Lower lobe of right lung (tissue), 2 donors: ENCODE results near the gene CDH23. TPM values are rescaled to one million over a fixed set of nuclear protein-coding genes. Genes with fewer than 3 reads are reported as not detected.

Source experiments
- ATAC-seq, 2 donors: fragments of 200-7000 bp; cut with Tn5 transposase; one replicate each; pipeline ENCODE4 v1.9.1; 2020 to 2022; ENCODE audit warnings: mild to moderate bottlenecking in 2 of 2, moderate library complexity in 2 of 2
- DNase-seq: peaks from one replicate; pipeline ENCODE4 v3.0.0-alpha.2; 2020
- H3K27ac ChIP-seq: fragments of 200-600 bp; one replicate; pipeline ENCODE4 v1.8.0; 2022
- H3K27me3 ChIP-seq: fragments of 200-600 bp; one replicate; pipeline ENCODE4 v1.8.0; 2022; ENCODE audit warnings: low read depth
- H3K36me3 ChIP-seq: fragments of 200-600 bp; one replicate; pipeline ENCODE4 v1.8.0; 2022; ENCODE audit warnings: mild to moderate bottlenecking
- H3K4me1 ChIP-seq: fragments of 200-600 bp; one replicate; pipeline ENCODE4 v1.8.0; 2022
- H3K4me3 ChIP-seq: fragments of 200-600 bp; one replicate; pipeline ENCODE4 v1.8.0; 2022; ENCODE audit warnings: mild to moderate bottlenecking
- H3K9me3 ChIP-seq: fragments of 200-600 bp; one replicate; pipeline ENCODE4 v1.8.0; 2022
- intact Hi-C: fragments of 100-400 bp; cut with DNase I; formaldehyde crosslinking; loops from one replicate; pipeline ENCODE4 v1.11.0; 2022
- total RNA-seq: library from RNA; stranded (reverse); fragmentation: NEBNext Ultra II Directional; extraction: Animal tissue kit (Norgen Biotek cat#: 25700); gene quantifications from one replicate; pipeline ENCODE4 v1.2.1, GENCODE V29; 2021
- TF ChIP-seq, protein P1 (sequence below): fragments of 200-600 bp; IDR thresholded peaks from one replicate; pipeline ENCODE4 v1.8.0; 2022; ENCODE audit warnings: antibody characterized with exemption, mild to moderate bottlenecking
- donor health status: DM: no; HTN: yes; CAD: no; lungs with severe emphysema.

CDH23 gene
- total RNA-seq, 1 donor from 2014 or later: 9.4 TPM

DNA sequence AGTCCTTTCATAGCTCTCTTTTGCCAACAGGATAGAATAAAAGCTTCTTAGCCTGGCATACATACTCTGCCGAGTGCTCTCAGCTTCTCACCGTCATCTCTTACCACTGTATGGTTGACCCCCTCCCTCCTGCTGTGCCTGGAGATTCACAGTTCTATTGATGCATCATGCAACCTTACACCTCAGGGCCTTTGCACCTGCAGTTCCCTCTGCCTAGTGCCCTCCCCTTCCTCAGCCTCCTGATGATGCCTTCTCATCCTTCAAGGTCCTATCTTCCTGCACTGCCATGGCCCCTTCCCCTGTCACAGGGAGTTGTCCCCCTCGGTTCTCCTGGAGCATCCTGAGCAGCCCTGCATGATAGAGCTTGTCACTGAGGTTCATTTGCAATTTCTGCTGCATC is 81.5 kb downstream of the CDH23 start:
- DNase-seq (no peak), ATAC-seq (no peak)
- H3K4me3 ChIP-seq: no peak overlapping the region
- no peak overlapping the region for H3K27ac ChIP-seq
- no peaks in the 10 kb centered on the region for H3K9me3 ChIP-seq
- intact Hi-C loops: no loop called here
- H3K27me3 ChIP-seq: no peaks in the 10 kb centered on the region
- TF ChIP-seq, protein P1, sequence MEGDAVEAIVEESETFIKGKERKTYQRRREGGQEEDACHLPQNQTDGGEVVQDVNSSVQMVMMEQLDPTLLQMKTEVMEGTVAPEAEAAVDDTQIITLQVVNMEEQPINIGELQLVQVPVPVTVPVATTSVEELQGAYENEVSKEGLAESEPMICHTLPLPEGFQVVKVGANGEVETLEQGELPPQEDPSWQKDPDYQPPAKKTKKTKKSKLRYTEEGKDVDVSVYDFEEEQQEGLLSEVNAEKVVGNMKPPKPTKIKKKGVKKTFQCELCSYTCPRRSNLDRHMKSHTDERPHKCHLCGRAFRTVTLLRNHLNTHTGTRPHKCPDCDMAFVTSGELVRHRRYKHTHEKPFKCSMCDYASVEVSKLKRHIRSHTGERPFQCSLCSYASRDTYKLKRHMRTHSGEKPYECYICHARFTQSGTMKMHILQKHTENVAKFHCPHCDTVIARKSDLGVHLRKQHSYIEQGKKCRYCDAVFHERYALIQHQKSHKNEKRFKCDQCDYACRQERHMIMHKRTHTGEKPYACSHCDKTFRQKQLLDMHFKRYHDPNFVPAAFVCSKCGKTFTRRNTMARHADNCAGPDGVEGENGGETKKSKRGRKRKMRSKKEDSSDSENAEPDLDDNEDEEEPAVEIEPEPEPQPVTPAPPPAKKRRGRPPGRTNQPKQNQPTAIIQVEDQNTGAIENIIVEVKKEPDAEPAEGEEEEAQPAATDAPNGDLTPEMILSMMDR: no peak
- peaks cover 26% of the 10 kb centered on the region for H3K4me1 ChIP-seq
- no peaks in the 10 kb centered on the region for H3K36me3 ChIP-seq

DNA sequence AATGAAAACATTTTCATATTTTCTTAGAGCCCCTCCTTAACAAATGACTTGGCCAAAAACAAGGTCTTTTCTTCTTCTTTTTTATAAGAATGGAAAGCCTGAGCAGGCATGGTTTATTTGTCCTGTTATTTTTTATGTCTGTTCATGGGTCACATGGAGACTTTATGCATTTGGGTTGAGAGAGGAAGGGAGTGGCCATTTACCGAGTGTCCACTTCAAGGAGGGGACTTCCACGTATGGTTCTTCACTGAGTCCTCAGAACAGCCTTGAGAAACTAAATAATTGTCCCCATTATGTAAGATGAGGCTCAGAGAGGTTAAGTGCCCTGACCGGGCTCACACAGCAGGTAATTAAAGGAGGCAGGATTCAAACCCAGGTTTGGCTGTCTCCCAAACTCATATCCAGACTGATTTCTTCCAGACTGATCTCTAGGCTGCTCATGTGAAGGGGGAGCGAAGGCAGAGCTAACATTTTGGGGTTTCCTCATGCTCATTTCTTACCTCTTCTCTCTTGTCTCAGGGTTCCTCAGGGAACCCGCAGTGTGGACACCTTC is 82.2 kb downstream of the CDH23 start:
- Histone ChIP-seq H3K36me3 (no peaks in the 10 kb centered on the region), H3K4me3 (no peak overlapping the region), H3K4me1 (peaks cover 26% of the 10 kb centered on the region), H3K27me3 (no peaks in the 10 kb centered on the region), H3K9me3 (no peaks in the 10 kb centered on the region), H3K27ac (no peak overlapping the region)
- TF ChIP-seq, protein P1: no peak
- ATAC-seq (no peak), DNase-seq (no peak)
- intact Hi-C loops: no loop called here

GRCh38 chr10:71479831-71480230 is 83.1 kb downstream of the CDH23 start:
- TF ChIP-seq, protein P1: no peak
- intact Hi-C loops: no loop called here
- no peaks in the 10 kb centered on the region for H3K9me3 ChIP-seq
- no peaks in the 10 kb centered on the region for H3K36me3 ChIP-seq
- DNase-seq (no peak), ATAC-seq (no peak)
- H3K27me3 ChIP-seq: no peaks in the 10 kb centered on the region
- no peak overlapping the region for H3K4me3 ChIP-seq
- peaks cover 22% of the 10 kb centered on the region for H3K4me1 ChIP-seq
- no peak overlapping the region for H3K27ac ChIP-seq

DNA sequence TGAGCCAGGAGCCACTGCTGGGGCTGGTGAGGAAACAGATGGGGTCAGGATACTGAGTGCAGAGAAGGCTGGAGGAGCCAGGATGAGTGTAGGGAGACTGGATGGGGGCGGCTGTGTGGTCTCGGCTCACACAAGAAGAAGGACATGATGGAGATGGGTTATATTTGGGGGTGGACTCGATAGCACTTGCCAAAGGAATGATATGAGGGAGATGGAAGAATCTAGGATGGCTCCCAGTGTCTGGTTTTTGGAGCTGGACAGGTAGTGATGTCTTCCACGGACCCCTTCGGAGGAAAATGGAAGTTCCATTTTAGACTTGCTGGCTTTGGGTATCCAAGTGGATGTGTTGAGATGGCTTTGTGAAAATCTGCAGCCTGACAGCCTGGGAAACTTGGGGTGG is 83.9 kb downstream of the CDH23 start:
- no peak overlapping the region for H3K27ac ChIP-seq
- H3K27me3 ChIP-seq: no peaks in the 10 kb centered on the region
- H3K9me3 ChIP-seq: no peaks in the 10 kb centered on the region
- H3K4me3 ChIP-seq: no peak overlapping the region
- intact Hi-C loops: no loop called here
- no peaks in the 10 kb centered on the region for H3K36me3 ChIP-seq
- TF ChIP-seq, protein P1: no peak
- H3K4me1 ChIP-seq: peaks cover 14% of the 10 kb centered on the region
- DNase-seq (no peak), ATAC-seq (no peak)

DNA sequence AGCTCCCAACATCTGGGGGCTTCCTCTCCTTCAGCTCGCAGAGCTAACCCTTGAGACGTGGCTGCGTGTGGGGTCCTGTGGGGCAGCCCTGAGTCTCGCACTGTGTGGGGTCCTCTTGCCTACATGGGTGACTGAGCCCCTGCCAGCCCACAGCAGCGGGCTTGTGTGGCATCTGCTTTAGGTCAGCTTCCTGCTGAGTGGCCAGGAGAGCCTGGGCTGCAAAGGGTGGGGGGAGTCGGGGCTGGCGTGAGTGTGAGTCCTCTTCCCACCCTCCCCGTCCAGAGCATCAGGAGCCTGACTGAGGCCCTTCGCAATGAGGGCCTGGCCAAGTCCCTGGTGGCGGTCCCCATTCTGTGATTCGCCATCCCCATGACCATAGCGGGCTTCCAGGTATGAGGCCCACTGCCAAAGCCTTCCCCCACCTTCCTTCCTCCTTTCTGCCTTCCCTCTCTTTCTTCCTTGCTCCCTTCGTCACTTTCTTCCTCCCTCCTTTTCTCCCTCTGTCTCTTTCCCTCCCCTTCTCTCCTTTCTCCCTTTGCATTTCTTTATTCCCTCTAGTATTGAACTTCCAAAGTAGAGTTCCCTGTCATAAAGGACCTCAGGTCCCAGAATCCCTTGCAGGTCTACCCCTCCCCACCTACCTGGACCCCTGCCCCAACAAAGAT is 85.2 kb downstream of the CDH23 start:
- Histone ChIP-seq H3K36me3 (no peaks in the 10 kb centered on the region), H3K4me3 (no peak overlapping the region), H3K27me3 (no peaks in the 10 kb centered on the region), H3K9me3 (no peaks in the 10 kb centered on the region), H3K27ac (no peak overlapping the region), H3K4me1 (peaks cover 5% of the 10 kb centered on the region)
- DNase-seq (no peak), ATAC-seq (no peak)
- TF ChIP-seq, protein P1: no peak
- intact Hi-C loops: no loop called here
